Measurements from ENCODE around the gene LZTR1. TPM values are rescaled to one million over a fixed set of nuclear protein-coding genes. Genes with fewer than 3 reads are reported as not detected.
A peak's percentile ranks its signal among the peaks of the same experiment; 100 is the strongest.

Gene LZTR1
- total and polyA plus RNA-seq, 2 experiments from 2014 or later, result 41.3 to 50.4 TPM

GRCh38 chr22:21029486-21030025 is 47.5 kb downstream of the LZTR1 start:
- no peak overlapping the region for H2AFZ ChIP-seq
- no peaks in the 10 kb centered on the region for H3K27me3 ChIP-seq
- no peak overlapping the region for H3K27ac ChIP-seq
- no peak for TF ChIP-seq EZH2phosphoT487 (IDR thresholded peaks at IDR 0.05; ENCODE audit: low read depth, severe bottlenecking, unreplicated experiment)
- TF ChIP-seq, protein P1, sequence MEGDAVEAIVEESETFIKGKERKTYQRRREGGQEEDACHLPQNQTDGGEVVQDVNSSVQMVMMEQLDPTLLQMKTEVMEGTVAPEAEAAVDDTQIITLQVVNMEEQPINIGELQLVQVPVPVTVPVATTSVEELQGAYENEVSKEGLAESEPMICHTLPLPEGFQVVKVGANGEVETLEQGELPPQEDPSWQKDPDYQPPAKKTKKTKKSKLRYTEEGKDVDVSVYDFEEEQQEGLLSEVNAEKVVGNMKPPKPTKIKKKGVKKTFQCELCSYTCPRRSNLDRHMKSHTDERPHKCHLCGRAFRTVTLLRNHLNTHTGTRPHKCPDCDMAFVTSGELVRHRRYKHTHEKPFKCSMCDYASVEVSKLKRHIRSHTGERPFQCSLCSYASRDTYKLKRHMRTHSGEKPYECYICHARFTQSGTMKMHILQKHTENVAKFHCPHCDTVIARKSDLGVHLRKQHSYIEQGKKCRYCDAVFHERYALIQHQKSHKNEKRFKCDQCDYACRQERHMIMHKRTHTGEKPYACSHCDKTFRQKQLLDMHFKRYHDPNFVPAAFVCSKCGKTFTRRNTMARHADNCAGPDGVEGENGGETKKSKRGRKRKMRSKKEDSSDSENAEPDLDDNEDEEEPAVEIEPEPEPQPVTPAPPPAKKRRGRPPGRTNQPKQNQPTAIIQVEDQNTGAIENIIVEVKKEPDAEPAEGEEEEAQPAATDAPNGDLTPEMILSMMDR (IDR thresholded peaks at IDR 0.05; ENCODE audit: poor library complexity), result no peak
- TF ChIP-seq EZH2 (IDR thresholded peaks at IDR 0.05; ENCODE audit: borderline replicate concordance), result no peak
- H3K9me2 ChIP-seq (replicated peaks; ENCODE audit: insufficient read depth), result no peaks in the 10 kb centered on the region
- peaks cover 17% of the 10 kb centered on the region for H3K4me1 ChIP-seq (ENCODE audit: insufficient read depth)
- no peaks in the 10 kb centered on the region for H3K36me3 ChIP-seq (replicated peaks; ENCODE audit: insufficient read depth, low read depth)
- H3K4me2 ChIP-seq, result peak overlapping the region; percentile 91
- H3K4me3 ChIP-seq, result no peak overlapping the region
- no peak for DNase-seq (ENCODE audit: low spot score)
- no peaks in the 10 kb centered on the region for H3K9me3 ChIP-seq (ENCODE audit: low read depth)
- 66% methylated on average over 12 of the region's 12 CpGs for WGBS (ENCODE audit: low lambda C conversion rate, missing lambda C conversion rate)
- no peaks in the 10 kb centered on the region for H4K20me1 ChIP-seq (ENCODE audit: insufficient read depth, poor library complexity, severe bottlenecking)
- H3K79me2 ChIP-seq, result no peaks in the 10 kb centered on the region

DNA sequence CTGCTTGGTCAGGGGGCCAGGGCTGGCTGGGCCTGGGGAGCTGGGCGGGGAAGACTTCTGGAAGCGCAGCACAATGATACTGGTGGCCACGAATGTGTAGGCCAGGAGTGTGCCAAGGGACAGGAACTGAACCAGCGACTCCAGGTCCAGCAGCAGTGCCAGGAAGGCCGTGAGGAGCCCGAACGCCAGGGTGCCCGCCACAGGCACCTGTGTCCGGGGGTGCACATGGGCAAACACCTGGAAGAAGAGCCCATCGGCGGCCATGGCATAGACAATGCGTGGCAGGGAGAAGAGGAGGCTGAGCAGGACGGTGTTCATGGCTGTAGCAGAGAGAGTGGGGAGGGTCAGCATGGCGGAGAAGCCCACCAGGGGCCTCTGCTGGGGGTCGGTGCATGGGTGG is 47.9 kb downstream of the LZTR1 start:
- no peaks in the 10 kb centered on the region for H3K27me3 ChIP-seq
- 89% methylated on average over 15 of the region's 15 CpGs for WGBS (ENCODE audit: low lambda C conversion rate, missing lambda C conversion rate)

DNA sequence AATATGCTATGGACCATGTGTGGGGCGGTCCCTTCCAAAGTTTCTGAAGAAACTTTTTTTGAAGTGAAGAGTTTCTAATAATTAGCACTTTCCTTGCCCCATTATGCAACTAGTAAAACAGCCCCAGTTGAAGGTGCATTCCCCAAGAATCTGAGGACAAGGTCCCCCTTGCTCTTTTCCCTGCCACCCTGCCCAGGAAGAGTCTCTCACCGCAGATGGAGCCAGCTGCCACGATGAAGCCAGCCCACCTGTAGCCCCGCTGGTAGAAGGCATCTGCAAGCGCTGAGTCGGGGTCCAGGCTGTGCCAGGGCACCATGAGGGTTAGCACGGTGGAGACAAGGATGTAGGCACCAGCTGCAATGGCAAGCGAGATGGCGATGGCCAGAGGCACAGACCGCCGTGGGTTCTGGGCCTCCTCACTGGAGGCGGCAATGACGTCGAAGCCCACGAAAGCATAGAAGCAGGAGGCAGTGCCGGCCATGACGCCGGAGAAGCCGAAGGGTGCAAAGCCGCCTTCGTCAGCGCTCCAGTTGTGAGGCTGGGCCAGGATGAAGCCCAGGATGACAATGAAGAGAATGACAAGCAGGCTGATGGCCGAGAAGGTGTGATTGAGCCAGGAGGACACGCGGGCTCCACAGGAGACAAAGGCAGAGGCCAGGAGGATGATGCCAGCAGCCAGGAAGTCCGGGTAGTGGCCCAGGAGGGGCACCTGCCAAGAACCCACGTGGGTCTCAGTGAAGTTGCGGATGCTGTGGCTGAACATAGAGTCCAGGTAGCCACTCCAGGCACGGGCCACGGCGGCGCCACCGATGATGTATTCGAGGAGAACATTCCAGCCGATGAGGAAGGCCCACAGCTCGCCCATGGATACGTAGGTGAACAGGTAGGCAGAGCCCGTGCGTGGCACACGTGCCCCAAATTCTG is 48.8 kb downstream of the LZTR1 start:
- Histone ChIP-seq H3K27me3 (no peaks in the 10 kb centered on the region), H3K4me2 (peak overlapping the region; percentile 91), H3K9me2 (replicated peaks; ENCODE audit: insufficient read depth) (no peaks in the 10 kb centered on the region), H3K36me3 (replicated peaks; ENCODE audit: insufficient read depth, low read depth) (no peaks in the 10 kb centered on the region), H3K79me2 (no peaks in the 10 kb centered on the region), H3K9me3 (ENCODE audit: low read depth) (no peaks in the 10 kb centered on the region), H3K4me3 (no peak overlapping the region), H2AFZ (no peak overlapping the region), H3K27ac (no peak overlapping the region), H4K20me1 (ENCODE audit: insufficient read depth, poor library complexity, severe bottlenecking) (no peaks in the 10 kb centered on the region), H3K4me1 (ENCODE audit: insufficient read depth) (peaks cover 17% of the 10 kb centered on the region)
- 95% methylated on average over 39 of the region's 40 CpGs for WGBS (ENCODE audit: low lambda C conversion rate, missing lambda C conversion rate)
- DNase-seq (ENCODE audit: low spot score), result no peak
- TF ChIP-seq, protein P1 (IDR thresholded peaks at IDR 0.05; ENCODE audit: poor library complexity), result no peak
- TF ChIP-seq EZH2 (IDR thresholded peaks at IDR 0.05; ENCODE audit: borderline replicate concordance) (no peak), EZH2phosphoT487 (IDR thresholded peaks at IDR 0.05; ENCODE audit: low read depth, severe bottlenecking, unreplicated experiment) (no peak)

More for the DNA sequence above, 47.9 kb downstream of the LZTR1 start:
- Histone ChIP-seq H2AFZ (no peak overlapping the region), H3K4me2 (peak overlapping the region; percentile 91), H3K9me2 (replicated peaks; ENCODE audit: insufficient read depth) (no peaks in the 10 kb centered on the region), H3K4me1 (ENCODE audit: insufficient read depth) (peaks cover 17% of the 10 kb centered on the region), H4K20me1 (ENCODE audit: insufficient read depth, poor library complexity, severe bottlenecking) (no peaks in the 10 kb centered on the region), H3K36me3 (replicated peaks; ENCODE audit: insufficient read depth, low read depth) (no peaks in the 10 kb centered on the region), H3K27ac (no peak overlapping the region), H3K79me2 (no peaks in the 10 kb centered on the region), H3K4me3 (no peak overlapping the region), H3K9me3 (ENCODE audit: low read depth) (no peaks in the 10 kb centered on the region)
- TF ChIP-seq EZH2phosphoT487 (IDR thresholded peaks at IDR 0.05; ENCODE audit: low read depth, severe bottlenecking, unreplicated experiment), result no peak
- TF ChIP-seq, protein P1 (IDR thresholded peaks at IDR 0.05; ENCODE audit: poor library complexity), result no peak
- no peak for TF ChIP-seq EZH2 (IDR thresholded peaks at IDR 0.05; ENCODE audit: borderline replicate concordance)
- no peak for DNase-seq (ENCODE audit: low spot score)

All from hepatocyte (in vitro differentiated cells).